A549 (cell line): ENCODE results near the gene FARP2. TPM values are rescaled to one million over a fixed set of nuclear protein-coding genes. Genes with fewer than 3 reads are reported as not detected.

ENCODE experiments used
- ATAC-seq, 2 experiments: fragments of 200-7000 bp in 1 of 2; fragments of >200 bp in 1 of 2; cut with Nextera tagmentation in 1 of 2; cut with Tn5 transposase in 1 of 2; 3 replicates each; pipeline versions ENCODE4 v1.8.0 to v1.9.1; 2018 to 2020; ENCODE audit warnings: mild to moderate bottlenecking in 1 of 2, moderate library complexity in 1 of 2
- CTCF ChIA-PET: fragments of 300-600 bp; sonication (Branson Sonifier 250); formaldehyde crosslinking; extraction: SDS; loops from one replicate; lab custom pipeline; 2021; ENCODE audit warnings: antibody characterized with exemption, inconsistent platforms; lab: Yijun Ruan, JAX
- POLR2A ChIA-PET: fragments of 350-600 bp; formaldehyde crosslinking; extraction: SDS; loops from one replicate; lab custom pipeline; 2021; ENCODE audit warnings: antibody characterized with exemption, inconsistent platforms; lab: Yijun Ruan, JAX
- DNase-seq, 2 experiments: peaks; one replicate each; pipeline versions ENCODE4 v3.0.0 to v3.0.0-alpha.2; 2011 to 2016; ENCODE audit warnings: low read depth in 1 of 2, low spot score in 1 of 2
- FAIRE-seq: peaks from 2 replicates; lab custom pipeline; 2011; peaks lifted over from hg19 to GRCh38; lab: Jason Lieb, UNC
- H3K27ac ChIP-seq, 2 experiments: fragments of >200 bp; sonication (Bioruptor Twin); formaldehyde crosslinking; 3 replicates each; pipeline ENCODE4 v1.5.1; 2016 to 2017
- H3K4me1 ChIP-seq: fragments of >200 bp; sonication (Bioruptor Twin); formaldehyde crosslinking; 3 replicates; pipeline ENCODE4 v1.6.1; 2016
- H3K4me2 ChIP-seq: fragments of >200 bp; sonication (Bioruptor Twin); formaldehyde crosslinking; 3 replicates; pipeline ENCODE4 v1.6.1; 2016
- H3K4me3 ChIP-seq: fragments of >200 bp; sonication (Bioruptor Twin); formaldehyde crosslinking; 3 replicates; pipeline ENCODE4 v1.5.1; 2016
- H3K9me3 ChIP-seq: fragments of >200 bp; sonication (Bioruptor Twin); formaldehyde crosslinking; 3 replicates; pipeline ENCODE4 v1.6.1; 2016
- CBX2 ChIP-seq: fragments of 200-600 bp; sonication (generic); IDR thresholded peaks from 2 replicates; pipeline ENCODE4 v1.6.1; 2016; ENCODE audit warnings: low read depth, mild to moderate bottlenecking, borderline replicate concordance
- CBX8 ChIP-seq: fragments of 200-600 bp; sonication (generic); IDR thresholded peaks from 2 replicates; pipeline ENCODE4 v1.6.1; 2016
- CEBPB ChIP-seq, 2 experiments: fragments of >200 bp in 1 of 2; sonication (Bioruptor Twin) in 1 of 2; formaldehyde crosslinking in 1 of 2; IDR thresholded peaks; 2 replicates each; pipeline ENCODE4 v1.6.1; 2012 to 2016
- CHD2 ChIP-seq: fragments of 150-350 bp; IDR thresholded peaks from 2 replicates; pipeline ENCODE4 v1.6.1; 2014; ENCODE audit warnings: low read length; ENCODE audit not compliant: partially characterized antibody
- EP300 ChIP-seq, 2 experiments: fragments of >200 bp; sonication (Bioruptor Twin); formaldehyde crosslinking; IDR thresholded peaks; 2 replicates in 1 of 2; 3 replicates in 1 of 2; pipeline ENCODE4 v1.6.1; 2016 to 2017
- ESRRA ChIP-seq: fragments of 150-350 bp; IDR thresholded peaks from 2 replicates; pipeline ENCODE4 v1.6.1; 2014; ENCODE audit warnings: mild to moderate bottlenecking, low read length, borderline replicate concordance
- FOSL2 ChIP-seq, 2 experiments: fragments of 450-650 bp in 1 of 2; fragments of >200 bp in 1 of 2; sonication (Bioruptor Twin) in 1 of 2; formaldehyde crosslinking; IDR thresholded peaks; 2 replicates each; pipeline versions ENCODE4 v1.5.0 to v1.6.1; 2016 to 2020; ENCODE audit warnings: mild to moderate bottlenecking in 1 of 2, moderate library complexity in 1 of 2
- HES2 ChIP-seq: fragments of >200 bp; sonication (Bioruptor Twin); formaldehyde crosslinking; IDR thresholded peaks from 2 replicates; pipeline ENCODE4 v1.6.1; 2016
- HOXA7 ChIP-seq: fragments of 250-450 bp; sonication (Bioruptor Pico); IDR thresholded peaks from 2 replicates; pipeline ENCODE4 v1.5.0; 2020; ENCODE audit warnings: mild to moderate bottlenecking, moderate library complexity
- HOXB13 ChIP-seq: fragments of 250-450 bp; sonication (Bioruptor Pico); IDR thresholded peaks from 2 replicates; pipeline ENCODE4 v1.5.0; 2020; ENCODE audit warnings: low read depth, mild to moderate bottlenecking, moderate library complexity
- HOXB5 ChIP-seq: fragments of 250-450 bp; sonication (Bioruptor Pico); IDR thresholded peaks from 2 replicates; pipeline ENCODE4 v1.5.0; 2020; ENCODE audit warnings: mild to moderate bottlenecking, moderate library complexity
- JUNB ChIP-seq: fragments of >200 bp; sonication (Bioruptor Twin); formaldehyde crosslinking; IDR thresholded peaks from 2 replicates; pipeline ENCODE4 v1.6.1; 2016
- KDM1A ChIP-seq: fragments of 200-600 bp; sonication (generic); IDR thresholded peaks from 2 replicates; pipeline ENCODE4 v1.6.1; 2016; ENCODE audit warnings: low read depth, mild to moderate bottlenecking
- MAFK ChIP-seq: fragments of 450-650 bp; IDR thresholded peaks from 2 replicates; pipeline ENCODE4 v1.6.1; 2014; ENCODE audit not compliant: partially characterized antibody
- MAX ChIP-seq: IDR thresholded peaks from 2 replicates; pipeline ENCODE4 v1.6.1; 2012
- MYC ChIP-seq: IDR thresholded peaks from 2 replicates; pipeline ENCODE4 v1.6.1; 2012; ENCODE audit warnings: mild to moderate bottlenecking, inconsistent platforms, low read length, improper control_type of control experiment, borderline replicate concordance
- NPAS2 ChIP-seq: fragments of 250-450 bp; sonication (Bioruptor Pico); IDR thresholded peaks from 2 replicates; pipeline ENCODE4 v1.8.0; 2022; ENCODE audit warnings: mild to moderate bottlenecking, moderate library complexity, borderline replicate concordance
- NR3C1 ChIP-seq: fragments of >200 bp; sonication (Bioruptor Twin); formaldehyde crosslinking; IDR thresholded peaks from 3 replicates; pipeline ENCODE4 v1.6.1; 2017
- PBX3 ChIP-seq: IDR thresholded peaks from 2 replicates; pipeline ENCODE4 v1.6.1; 2012
- PHF8 ChIP-seq: fragments of 200-600 bp; sonication (generic); IDR thresholded peaks from 2 replicates; pipeline ENCODE4 v1.6.1; 2016; ENCODE audit warnings: low read depth, mild to moderate bottlenecking, antibody characterized with exemption, moderate library complexity, borderline replicate concordance
- POLR2A ChIP-seq: IDR thresholded peaks from 2 replicates; pipeline ENCODE4 v1.6.1; 2012; ENCODE audit warnings: mild to moderate bottlenecking, low read length
- RAD21 ChIP-seq, 2 experiments: fragments of >200 bp in 1 of 2; sonication (Bioruptor Twin) in 1 of 2; formaldehyde crosslinking in 1 of 2; IDR thresholded peaks in 1 of 2; conservative IDR thresholded peaks in 1 of 2; 2 replicates in 1 of 2; 3 replicates in 1 of 2; pipeline ENCODE4 v1.6.1; 2012 to 2018; ENCODE audit warnings: inconsistent platforms in 1 of 2
- RARB ChIP-seq: fragments of 250-450 bp; sonication (Bioruptor Pico); IDR thresholded peaks from 2 replicates; pipeline ENCODE4 v1.8.0; 2021; ENCODE audit warnings: mild to moderate bottlenecking, moderate library complexity
- RNF2 ChIP-seq: fragments of 200-600 bp; sonication (generic); IDR thresholded peaks from 2 replicates; pipeline ENCODE4 v1.6.1; 2016; ENCODE audit warnings: low read depth, mild to moderate bottlenecking, antibody characterized with exemption, moderate library complexity, borderline replicate concordance
- SMC3 ChIP-seq: fragments of >200 bp; sonication (Bioruptor Twin); formaldehyde crosslinking; IDR thresholded peaks from 3 replicates; pipeline ENCODE4 v1.6.1; 2018; ENCODE audit warnings: inconsistent platforms
- SREBF2 ChIP-seq: fragments of 450-650 bp; IDR thresholded peaks from 2 replicates; pipeline ENCODE4 v1.6.1; 2014; ENCODE audit warnings: mild to moderate bottlenecking, moderate library complexity
- TFCP2L1 ChIP-seq: fragments of 250-450 bp; sonication (Bioruptor Pico); IDR thresholded peaks from 2 replicates; pipeline ENCODE4 v1.5.0; 2021; ENCODE audit warnings: mild to moderate bottlenecking
- TP53 ChIP-seq: fragments of 250-450 bp; sonication (Bioruptor Pico); IDR thresholded peaks from 2 replicates; pipeline ENCODE4 v1.5.0; 2021; ENCODE audit warnings: mild to moderate bottlenecking, moderate library complexity
- ZNF302 ChIP-seq: fragments of 250-450 bp; sonication (Bioruptor Pico); IDR thresholded peaks from 2 replicates; pipeline ENCODE4 v1.9.0; 2021; ENCODE audit warnings: inconsistent platforms, mild to moderate bottlenecking, moderate library complexity
- ZSCAN20 ChIP-seq: fragments of 250-450 bp; sonication (Bioruptor Pico); IDR thresholded peaks from 2 replicates; pipeline ENCODE4 v1.8.0; 2022; ENCODE audit warnings: mild to moderate bottlenecking, moderate library complexity
- WGBS: methylation state at CpG from one replicate; pipeline ENCODE4 v1.1.6; 2017; ENCODE audit errors: missing lambda C conversion rate; 5-methylcytosine and 5-hydroxymethylcytosine counted together
- polyA plus RNA-seq, 4 experiments: library from polyadenylated mRNA; depleted of rRNA in 3 of 4; stranded (reverse); fragments of >200 nt; fragmentation: RNase III in 1 of 4; extraction: RNeasy Plus Mini Kit Qiagen cat#74134 plus additional on column Dnase treatment in 1 of 4; gene quantifications; 2 replicates in 3 of 4; 3 replicates in 1 of 4; pipeline ENCODE4 v1.2.3, GENCODE V29; 2011 to 2017
- TF ChIP-seq, protein P1 (sequence below): fragments of 250-450 bp; sonication (Bioruptor Pico); IDR thresholded peaks from 2 replicates; pipeline ENCODE4 v1.5.0; 2021; ENCODE audit warnings: mild to moderate bottlenecking, moderate library complexity, borderline replicate concordance

The FARP2 gene
- polyA plus RNA-seq, 2 of the 4 experiments (the other 2 are of a cell fraction) = 17.0 to 29.1 TPM

DNA sequence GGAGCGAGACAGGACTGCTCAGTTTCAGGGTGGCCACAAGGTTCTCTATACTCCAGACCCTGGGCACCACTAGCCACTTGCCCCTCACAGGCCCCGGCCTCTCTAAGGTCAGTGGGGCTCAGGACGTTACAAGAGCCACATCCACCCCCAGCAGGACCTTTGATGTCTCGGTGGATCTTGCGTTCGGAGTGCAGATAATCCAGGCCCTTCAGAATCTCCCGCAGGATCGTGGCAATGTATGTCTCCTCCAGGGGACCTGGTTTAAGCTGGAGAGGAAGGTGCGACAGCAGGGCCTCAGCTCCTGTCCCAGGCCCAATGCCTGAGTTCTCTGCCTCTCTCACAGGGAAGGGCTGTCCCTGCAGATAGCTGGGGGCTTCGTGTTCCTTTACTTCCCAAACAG is 143.9 kb downstream of the FARP2 start:
- ChIA-PET CTCF (interaction anchor here (0.7 kb wide), 1 partner anchor 1332 kb away, joined by 4 read pairs; no protein-coding TSS in a partner anchor), POLR2A (interaction anchor here (0.5 kb wide), 1 partner anchor 14 kb away, joined by 3 read pairs; no protein-coding TSS in a partner anchor)
- no peak for DNase-seq
- no peak for TF ChIP-seq ESRRA
- no peak for TF ChIP-seq HOXA7 (CRISPR knock-in tag)
- no peak for TF ChIP-seq CEBPB (IDR thresholded peaks at IDR 0.05)
- no peak for TF ChIP-seq POLR2A
- no peak for TF ChIP-seq HOXB13 (CRISPR knock-in tag)
- TF ChIP-seq MYC = no peak
- no peak for ATAC-seq
- H3K9me3 ChIP-seq = no peaks in the 10 kb centered on the region
- no peaks in the 10 kb centered on the region for H3K4me1 ChIP-seq
- no peak overlapping the region for H3K4me3 ChIP-seq
- H3K4me2 ChIP-seq = no peak overlapping the region
- H3K27ac ChIP-seq = no peak overlapping the region
- WGBS = 90% methylated on average over 10 of the region's 10 CpGs
- no peak for FAIRE-seq

GRCh38 chr2:241500431-241500975 is 144.4 kb downstream of the FARP2 start:
- ChIA-PET CTCF (no interaction called here), POLR2A (no interaction called here)
- FAIRE-seq = no peak
- H3K4me2 ChIP-seq = no peak overlapping the region
- no peaks in the 10 kb centered on the region for H3K9me3 ChIP-seq
- no peak for ATAC-seq
- WGBS = 95% methylated on average over 12 of the region's 12 CpGs
- H3K4me1 ChIP-seq = no peaks in the 10 kb centered on the region
- H3K27ac ChIP-seq = no peak overlapping the region
- no peak for DNase-seq
- TF ChIP-seq KDM1A (no peak), MYC (no peak), SMC3 (no peak), NR3C1 (no peak), MAFK (no peak), POLR2A (no peak), ZNF302 (CRISPR knock-in tag) (no peak), PBX3 (no peak), TFCP2L1 (no peak), PHF8 (no peak), HOXB5 (CRISPR knock-in tag) (no peak), ZSCAN20 (CRISPR knock-in tag) (no peak), ESRRA (no peak), RAD21 (conservative IDR thresholded peaks at IDR 0.05 in 1 of 2, IDR thresholded peaks at IDR 0.05 in 1 of 2) (no peak), TP53 (CRISPR knock-in tag) (no peak), FOSL2 (IDR thresholded peaks at IDR 0.05) (no peak), FOSL2 (CRISPR knock-in tag; IDR thresholded peaks at IDR 0.05) (no peak)
- TF ChIP-seq, protein P1, sequence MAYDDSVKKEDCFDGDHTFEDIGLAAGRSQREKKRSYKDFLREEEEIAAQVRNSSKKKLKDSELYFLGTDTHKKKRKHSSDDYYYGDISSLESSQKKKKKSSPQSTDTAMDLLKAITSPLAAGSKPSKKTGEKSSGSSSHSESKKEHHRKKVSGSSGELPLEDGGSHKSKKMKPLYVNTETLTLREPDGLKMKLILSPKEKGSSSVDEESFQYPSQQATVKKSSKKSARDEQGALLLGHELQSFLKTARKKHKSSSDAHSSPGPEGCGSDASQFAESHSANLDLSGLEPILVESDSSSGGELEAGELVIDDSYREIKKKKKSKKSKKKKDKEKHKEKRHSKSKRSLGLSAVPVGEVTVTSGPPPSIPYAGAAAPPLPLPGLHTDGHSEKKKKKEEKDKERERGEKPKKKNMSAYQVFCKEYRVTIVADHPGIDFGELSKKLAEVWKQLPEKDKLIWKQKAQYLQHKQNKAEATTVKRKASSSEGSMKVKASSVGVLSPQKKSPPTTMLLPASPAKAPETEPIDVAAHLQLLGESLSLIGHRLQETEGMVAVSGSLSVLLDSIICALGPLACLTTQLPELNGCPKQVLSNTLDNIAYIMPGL (CRISPR knock-in tag) = no peak
- no peak overlapping the region for H3K4me3 ChIP-seq

- TF ChIP-seq HOXA7 (CRISPR knock-in tag) (no peak), CBX8 (no peak), HES2 (no peak), RARB (CRISPR knock-in tag) (no peak), CHD2 (no peak), CBX2 (no peak), HOXB13 (CRISPR knock-in tag) (no peak), MAX (no peak), RNF2 (no peak), JUNB (no peak), SREBF2 (no peak), EP300 (IDR thresholded peaks at IDR 0.05) (no peak), NPAS2 (CRISPR knock-in tag) (no peak)
- TF ChIP-seq, protein P1 (CRISPR knock-in tag) = no peak
- TF ChIP-seq, all 56 proteins: peak for 0
- 89% methylated on average over 3 of the region's 12 CpGs for WGBS
- CTCF ChIA-PET = no interaction called here
- Histone ChIP-seq H3K4me3 (no peak overlapping the region), H3K4me1 (no peaks in the 10 kb centered on the region; the same call in 2 of the 3 replicates), H3K9me3 (no peaks in the 10 kb centered on the region), H3K4me2 (no peak overlapping the region), H3K27ac (no peak overlapping the region)
- no peak for DNase-seq
- POLR2A ChIA-PET = no interaction called here
- no peak for ATAC-seq
- no peak for FAIRE-seq
These were observed 145.0 kb downstream of the FARP2 start for GRCh38 chr2:241501099-241501541.
